HEK293 (cell line): ENCODE results near the gene TACC2.

Source experiments
- BCL11A ChIP-seq: fragments of 450-650 bp; formaldehyde crosslinking; IDR thresholded peaks from 2 replicates; pipeline ENCODE4 v1.5.1; 2016; ENCODE audit warnings: low read depth, missing biosample characterization, missing genetic modification characterization
- CTCF ChIP-seq: fragments of 450-650 bp; formaldehyde crosslinking; IDR thresholded peaks from 2 replicates; pipeline ENCODE4 v1.5.1; 2016; ENCODE audit warnings: missing biosample characterization, missing genetic modification characterization
- HOXA7 ChIP-seq: sonication (generic); formaldehyde crosslinking; IDR thresholded peaks from 2 replicates; pipeline ENCODE4 v1.8.1; 2022; ENCODE audit warnings: missing genetic modification reagents, borderline replicate concordance
- KLF7 ChIP-seq: fragments of 450-650 bp; formaldehyde crosslinking; IDR thresholded peaks from 2 replicates; pipeline ENCODE4 v1.5.1; 2016; ENCODE audit warnings: missing biosample characterization, missing genetic modification characterization, borderline replicate concordance
- KLF8 ChIP-seq: fragments of 450-650 bp; formaldehyde crosslinking; IDR thresholded peaks from 2 replicates; pipeline ENCODE4 v1.5.1; 2016; ENCODE audit warnings: missing biosample characterization, missing genetic modification characterization
- REST ChIP-seq: fragments of 450-650 bp; formaldehyde crosslinking; IDR thresholded peaks from 2 replicates; pipeline ENCODE4 v1.5.1; 2016; ENCODE audit warnings: missing biosample characterization, missing genetic modification characterization
- TCF7L2 ChIP-seq: IDR thresholded peaks from 2 replicates; pipeline ENCODE4 v1.6.1; 2011; ENCODE audit warnings: low read depth, mild to moderate bottlenecking, inconsistent platforms, low read length, moderate library complexity, borderline replicate concordance
- ZNF155 ChIP-seq: fragments of 450-650 bp; formaldehyde crosslinking; IDR thresholded peaks from 2 replicates; pipeline ENCODE4 v1.5.1; 2016; ENCODE audit warnings: missing biosample characterization, missing genetic modification characterization
- ZNF18 ChIP-seq: fragments of 450-650 bp; formaldehyde crosslinking; IDR thresholded peaks from 2 replicates; pipeline ENCODE4 v1.5.1; 2016; ENCODE audit warnings: missing biosample characterization, missing genetic modification characterization
- ZNF19 ChIP-seq: fragments of 450-650 bp; formaldehyde crosslinking; IDR thresholded peaks from 2 replicates; pipeline ENCODE4; 2016; ENCODE audit warnings: missing biosample characterization, missing genetic modification characterization, low read depth
- ZNF311 ChIP-seq: fragments of 450-650 bp; formaldehyde crosslinking; IDR thresholded peaks from 2 replicates; pipeline ENCODE4 v1.5.1; 2017; ENCODE audit warnings: missing biosample characterization, missing genetic modification characterization, borderline replicate concordance
- ZNF530 ChIP-seq: fragments of 450-650 bp; formaldehyde crosslinking; IDR thresholded peaks from 2 replicates; pipeline ENCODE4 v1.5.1; 2016; ENCODE audit warnings: low read depth, missing biosample characterization, missing genetic modification characterization
- ZSCAN18 ChIP-seq: fragments of 450-650 bp; formaldehyde crosslinking; IDR thresholded peaks from 2 replicates; pipeline ENCODE4 v1.5.1; 2016; ENCODE audit warnings: missing biosample characterization, missing genetic modification characterization

- TF ChIP-seq CTCF (tag by site-specific recombination) (no peak), ZNF155 (tag by site-specific recombination) (no peak), KLF7 (no peak), HOXA7 (no peak), TCF7L2 (no peak), ZNF530 (tag by site-specific recombination) (no peak), ZNF18 (no peak), ZSCAN18 (tag by site-specific recombination) (no peak), ZNF311 (tag by site-specific recombination) (no peak), KLF8 (tag by site-specific recombination) (no peak), BCL11A (no peak), REST (tag by site-specific recombination) (no peak), ZNF19 (tag by site-specific recombination) (no peak)
Observed at GRCh38 chr10:121988361-121989324, at the start of gene TACC2.
